HEK293T (cell line): ENCODE measurements around the gene LYRM2.

Experiments used
- FOXK2 ChIP-seq: fragments of 450-650 bp; IDR thresholded peaks from 2 replicates; pipeline ENCODE4 v1.6.1; 2016; ENCODE audit warnings: mild to moderate bottlenecking
- SUZ12 ChIP-seq: fragments of 450-650 bp; IDR thresholded peaks from 2 replicates; pipeline ENCODE4 v1.6.1; 2016; ENCODE audit warnings: mild to moderate bottlenecking

DNA sequence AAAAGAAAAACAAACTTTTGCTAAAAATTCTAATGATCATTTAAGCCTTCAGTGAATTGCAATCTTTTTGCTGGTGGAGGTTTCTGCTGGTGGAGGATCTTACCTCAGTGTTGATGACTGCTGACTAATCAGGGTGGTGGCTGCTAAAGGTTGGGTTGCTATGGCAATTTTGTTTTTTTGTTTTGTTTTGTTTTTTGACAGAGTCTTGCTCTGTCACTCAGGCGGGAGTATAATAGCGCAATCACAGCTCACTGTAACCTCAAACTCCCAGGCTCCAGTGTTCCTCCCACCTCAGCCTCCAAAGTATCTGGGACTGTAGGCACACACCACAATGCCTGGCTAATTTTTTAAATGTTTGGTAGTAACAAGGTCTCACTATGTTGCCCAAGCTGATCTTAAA is 110.9 kb downstream of the LYRM2 start:
- no peak for TF ChIP-seq FOXK2
- TF ChIP-seq SUZ12: no peak
